DMS114 treated with DMSO at 0.1 percent for 48 hours (cell line): Measurements from ENCODE around the gene FKBP6.
"Not testable (repeated sequence)": the region's sequence is repeated elsewhere in the genome, so short reads cannot be mapped to it uniquely, and the experiment has no call there.

Experiments used
- DNase-seq: peaks from one replicate; lab custom pipeline; 2025; ENCODE audit not compliant: unreplicated experiment; lab: John Stamatoyannopoulos, UW

The FKBP6 gene

GRCh38 chr7:73387908-73388414 lies 60.0 kb downstream of the FKBP6 start:
- no peak for DNase-seq

DNA sequence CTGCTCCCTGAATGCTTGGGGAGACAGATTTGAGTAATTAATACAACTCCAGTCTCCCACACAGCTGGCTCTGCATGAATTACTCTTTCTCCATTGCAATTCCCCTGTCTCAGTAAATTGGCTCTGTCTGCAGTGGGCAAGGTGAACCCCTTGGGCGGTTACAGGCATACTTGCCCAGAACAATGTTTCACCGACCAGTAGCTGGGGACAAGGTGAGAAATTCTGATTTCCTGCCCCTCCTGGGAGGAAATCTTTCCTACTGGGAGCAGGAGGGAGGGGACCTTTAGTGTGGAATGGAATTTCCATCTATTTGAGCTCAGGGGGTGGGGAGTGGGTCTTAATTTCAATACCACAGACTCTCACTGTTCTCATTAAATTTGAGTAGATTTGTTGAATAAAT lies 63.4 kb downstream of the FKBP6 start:
- no peak for DNase-seq

GRCh38 chr7:73394422-73394821 lies 66.5 kb downstream of the FKBP6 start:
- no peak for DNase-seq

DNA sequence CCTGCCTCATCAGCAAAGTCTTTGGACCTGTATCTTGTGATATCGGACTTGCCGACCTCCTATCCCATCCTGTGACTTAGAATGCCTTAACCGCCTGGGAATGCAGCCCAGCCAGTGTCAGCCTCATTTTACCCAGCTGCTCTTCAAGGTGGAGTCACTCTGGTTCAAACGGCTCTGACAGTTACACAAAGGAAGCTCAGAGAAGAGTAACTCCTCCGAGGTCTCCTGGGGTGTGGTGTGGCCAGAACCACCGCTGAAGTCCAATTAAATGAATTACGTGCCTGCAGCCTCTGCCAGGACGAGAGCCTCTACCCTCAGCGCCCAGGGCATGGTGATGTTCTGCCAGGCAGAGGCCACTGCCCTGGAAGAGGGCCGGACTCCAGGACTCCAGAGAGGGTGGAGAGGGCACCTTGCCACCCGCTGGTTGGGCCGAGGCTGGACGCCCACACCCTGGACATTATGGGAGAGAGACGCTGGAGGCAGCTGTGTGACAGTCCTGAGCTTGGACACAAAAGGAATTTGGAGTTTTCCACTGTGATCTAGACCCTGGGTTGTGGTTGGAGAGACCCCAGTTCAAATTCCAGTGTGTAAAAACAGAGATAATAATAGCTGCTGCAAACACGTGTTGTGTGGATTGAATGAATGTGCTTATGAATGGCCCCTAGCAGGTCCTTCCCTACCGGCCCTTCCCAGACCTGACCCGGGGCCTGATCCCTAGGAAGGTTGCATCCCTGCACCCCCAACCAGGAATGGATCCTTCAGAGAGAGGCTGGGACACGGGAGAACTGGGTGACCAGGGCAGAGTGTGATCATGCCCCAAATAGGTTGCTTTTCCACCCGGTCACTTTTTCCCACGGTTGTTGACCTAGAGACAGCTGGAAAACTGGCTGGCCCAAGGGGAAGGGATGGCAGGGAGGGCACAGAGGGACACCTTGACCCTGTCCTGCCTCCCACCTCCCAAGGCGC lies 67.9 kb downstream of the FKBP6 start:
- no peak for DNase-seq

DNA sequence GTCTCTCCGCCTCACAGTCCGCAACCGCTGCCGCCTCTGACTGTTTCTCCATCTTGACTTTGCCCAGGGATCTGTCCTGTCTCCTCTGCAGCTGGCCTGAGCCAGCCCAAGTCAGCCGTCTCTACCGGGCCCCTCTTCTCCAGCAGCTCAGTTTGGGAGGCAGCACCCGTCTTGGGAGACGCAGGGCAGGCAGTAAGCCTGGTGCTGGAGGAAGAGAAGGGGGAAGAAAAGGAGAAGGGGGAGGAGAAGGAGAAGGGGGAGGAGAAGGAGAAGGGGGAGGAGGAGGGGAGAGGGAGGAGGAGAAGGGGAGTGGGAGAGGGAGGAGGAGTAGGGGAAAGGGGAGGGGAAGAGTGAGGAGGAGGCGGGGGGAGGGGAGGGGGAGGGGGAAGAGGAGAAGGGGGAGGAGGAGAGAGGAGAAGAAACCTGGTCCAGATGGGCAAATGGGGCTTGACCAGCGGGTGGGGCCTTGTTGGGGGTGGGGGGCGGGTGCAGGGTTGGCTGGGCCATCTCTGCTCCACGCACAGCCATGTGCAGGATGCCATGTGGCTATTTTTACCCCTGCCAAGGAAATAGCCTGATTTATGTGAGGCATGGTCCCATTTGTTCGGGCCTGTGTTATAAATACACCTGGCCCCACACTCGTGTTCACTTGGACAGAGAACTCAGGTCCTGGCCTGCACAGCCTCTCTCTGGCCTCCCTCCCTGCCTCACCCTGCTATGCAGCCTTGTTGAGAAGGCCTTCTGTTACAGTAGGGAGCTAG lies 69.7 kb downstream of the FKBP6 start:
- no peak for DNase-seq

GRCh38 chr7:73399185-73400050 lies 71.5 kb downstream of the FKBP6 start:
- peak; percentile 26 for DNase-seq

DNA sequence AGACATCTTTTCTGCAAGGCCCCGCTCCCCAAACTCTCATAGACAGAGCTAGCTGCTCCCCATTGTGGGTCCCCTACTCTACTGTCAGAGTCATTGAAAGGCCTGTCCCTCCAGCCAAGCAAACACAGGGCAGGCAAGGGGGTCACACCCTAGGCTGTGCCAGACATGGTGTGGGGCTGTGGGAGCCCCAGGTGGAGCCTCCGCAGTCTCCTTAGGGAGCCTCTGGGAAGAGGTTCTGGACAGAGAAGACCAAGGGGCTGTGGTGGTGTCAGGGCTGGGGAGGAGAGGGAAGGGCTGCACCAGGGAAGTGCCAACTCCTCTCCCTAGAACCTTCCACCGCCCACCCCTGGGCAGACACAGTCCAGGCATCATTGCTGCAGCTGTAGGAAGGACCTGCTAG lies 76.9 kb downstream of the FKBP6 start:
- DNase-seq = not testable (repeated sequence)
